Measurements from ENCODE around the gene CTNND2. TPM values are rescaled to one million over a fixed set of nuclear protein-coding genes. Genes with fewer than 3 reads are reported as not detected.

Gene CTNND2
- total RNA-seq, 3 donors from 2014 or later (not counting 1 experiment from before 2014, with no cell fraction given): not detected

GRCh38 chr5:11258001-11258400 lies 646.2 kb downstream of the CTNND2 start:
- 93% methylated on average over 5 of the region's 5 CpGs for WGBS (ENCODE audit: insufficient coverage)

GRCh38 chr5:11252523-11252922 lies 651.7 kb downstream of the CTNND2 start:
- DNase-seq (no peak), ATAC-seq (no peak)
- H3K4me3 ChIP-seq (ENCODE audit: low read length): no peak overlapping the region
- Mint-ChIP-seq H3K27me3 (ENCODE audit: low read depth in 2 of 2) (peaks cover 0 to 4% of the 10 kb centered on the region in 2 donors), H3K9me3 (no peaks in the 10 kb centered on the region), H3K27ac (no peak overlapping the region), H3K4me3 (no peak overlapping the region), H3K4me1 (peaks cover 5 to 16% of the 10 kb centered on the region in 2 donors), H3K36me3 (no peaks in the 10 kb centered on the region)
- H3K36me3 ChIP-seq (ENCODE audit: control insufficient read depth, insufficient read depth, low read length): no peaks in the 10 kb centered on the region
- intact Hi-C loops (cut with micrococcal nuclease): no loop called here
- no peaks in the 10 kb centered on the region for H3K9me3 ChIP-seq (ENCODE audit: control insufficient read depth, insufficient read depth, low read length)
- H3K27ac ChIP-seq (ENCODE audit: low read length): no peak overlapping the region
- no peaks in the 10 kb centered on the region for H3K4me1 ChIP-seq (ENCODE audit: control insufficient read depth, insufficient read depth, low read length)
- no peaks in the 10 kb centered on the region for H3K27me3 ChIP-seq (ENCODE audit: control insufficient read depth, insufficient read depth, low read length)
- TF ChIP-seq CTCF (IDR thresholded peaks at IDR 0.05): no peak

More at GRCh38 chr5:11258001-11258400, 646.2 kb downstream of the CTNND2 start:
- Histone ChIP-seq H3K4me3 (ENCODE audit: low read length) (no peak overlapping the region), H3K27ac (ENCODE audit: low read length) (no peak overlapping the region), H3K4me1 (ENCODE audit: control insufficient read depth, insufficient read depth, low read length) (no peaks in the 10 kb centered on the region), H3K36me3 (ENCODE audit: control insufficient read depth, insufficient read depth, low read length) (no peaks in the 10 kb centered on the region), H3K9me3 (ENCODE audit: control insufficient read depth, insufficient read depth, low read length) (no peaks in the 10 kb centered on the region), H3K27me3 (ENCODE audit: control insufficient read depth, insufficient read depth, low read length) (no peaks in the 10 kb centered on the region)
- TF ChIP-seq CTCF (IDR thresholded peaks at IDR 0.05): no peak
- Mint-ChIP-seq H3K27ac (no peak overlapping the region), H3K27me3 (ENCODE audit: low read depth in 2 of 2) (peaks cover 0 to 4% of the 10 kb centered on the region in 2 donors), H3K4me1 (peaks cover 5 to 16% of the 10 kb centered on the region in 2 donors), H3K9me3 (no peaks in the 10 kb centered on the region), H3K4me3 (no peak overlapping the region), H3K36me3 (no peaks in the 10 kb centered on the region)
- no peak for DNase-seq
- no peak for ATAC-seq
- intact Hi-C loops (cut with micrococcal nuclease): no loop called here

DNA sequence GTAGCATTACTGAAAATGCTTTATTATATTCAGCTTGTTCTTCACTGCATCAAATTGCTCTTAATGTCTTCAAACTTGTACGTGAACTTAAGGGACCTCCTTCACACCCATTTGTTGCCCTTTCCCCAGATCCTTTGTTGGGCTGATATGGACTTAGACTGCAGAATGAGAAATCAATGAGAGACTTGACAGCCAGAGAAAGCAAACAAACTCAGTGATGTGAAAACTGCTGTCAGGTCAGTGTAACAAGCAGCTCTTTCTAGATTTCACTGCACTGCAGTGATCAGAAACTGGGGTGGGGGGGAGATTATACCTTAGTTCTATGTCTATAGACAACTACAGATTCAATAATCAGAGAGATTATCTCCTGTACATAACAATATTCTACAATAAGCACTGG lies 652.2 kb downstream of the CTNND2 start:
- H3K9me3 Mint-ChIP-seq: no peaks in the 10 kb centered on the region
- no peaks in the 10 kb centered on the region for H3K27me3 ChIP-seq (ENCODE audit: control insufficient read depth, insufficient read depth, low read length)
- no peaks in the 10 kb centered on the region for H3K36me3 ChIP-seq (ENCODE audit: control insufficient read depth, insufficient read depth, low read length)
- no peak overlapping the region for H3K4me3 ChIP-seq (ENCODE audit: low read length)
- H3K27ac Mint-ChIP-seq: no peak overlapping the region
- intact Hi-C loops (cut with micrococcal nuclease): no loop called here
- H3K4me1 ChIP-seq (ENCODE audit: control insufficient read depth, insufficient read depth, low read length): no peaks in the 10 kb centered on the region
- WGBS (ENCODE audit: insufficient coverage): 88% methylated on average over 1 of the region's 1 CpG
- no peak overlapping the region for H3K27ac ChIP-seq (ENCODE audit: low read length)
- ATAC-seq: no peak
- no peaks in the 10 kb centered on the region for H3K9me3 ChIP-seq (ENCODE audit: control insufficient read depth, insufficient read depth, low read length)
- no peak for TF ChIP-seq CTCF (IDR thresholded peaks at IDR 0.05)
- H3K4me3 Mint-ChIP-seq: no peak overlapping the region
- H3K36me3 Mint-ChIP-seq: no peaks in the 10 kb centered on the region
- DNase-seq: no peak
- H3K4me1 Mint-ChIP-seq: peaks cover 7 to 17% of the 10 kb centered on the region in 2 donors
- H3K27me3 Mint-ChIP-seq (ENCODE audit: low read depth in 2 of 2): peaks cover 0 to 4% of the 10 kb centered on the region in 2 donors

GRCh38 chr5:11251247-11251646 lies 653.0 kb downstream of the CTNND2 start:
- no peak overlapping the region for H3K4me3 ChIP-seq (ENCODE audit: low read length)
- no peak for DNase-seq
- no peaks in the 10 kb centered on the region for H3K9me3 ChIP-seq (ENCODE audit: control insufficient read depth, insufficient read depth, low read length)
- Mint-ChIP-seq H3K4me1 (peaks cover 9 to 20% of the 10 kb centered on the region in 2 donors), H3K36me3 (no peaks in the 10 kb centered on the region), H3K27ac (no peak overlapping the region), H3K27me3 (ENCODE audit: low read depth in 2 of 2) (peaks cover 0 to 4% of the 10 kb centered on the region in 2 donors), H3K4me3 (no peak overlapping the region), H3K9me3 (no peaks in the 10 kb centered on the region)
- intact Hi-C loops (cut with micrococcal nuclease): no loop called here
- H3K36me3 ChIP-seq (ENCODE audit: control insufficient read depth, insufficient read depth, low read length): no peaks in the 10 kb centered on the region
- WGBS (ENCODE audit: insufficient coverage): 94% methylated on average over 6 of the region's 6 CpGs
- H3K27me3 ChIP-seq (ENCODE audit: control insufficient read depth, insufficient read depth, low read length): no peaks in the 10 kb centered on the region
- H3K27ac ChIP-seq (ENCODE audit: low read length): no peak overlapping the region
- no peak for ATAC-seq
- H3K4me1 ChIP-seq (ENCODE audit: control insufficient read depth, insufficient read depth, low read length): no peaks in the 10 kb centered on the region
- no peak for TF ChIP-seq CTCF (IDR thresholded peaks at IDR 0.05)
